Fibroblast of mammary gland (primary cell): Measurements from ENCODE around the gene LDLRAD3.

Experiments
- DNase-seq: peaks from one replicate; pipeline ENCODE4 v3.0.0-alpha.2; 2010; ENCODE audit warnings: low read depth
- H3K4me3 ChIP-seq: 2 replicates; pipeline ENCODE4 v1.5.1; 2011; ENCODE audit warnings: low read depth, mild to moderate bottlenecking, low read length, moderate library complexity; ENCODE audit not compliant: control insufficient read depth
- CTCF ChIP-seq: conservative IDR thresholded peaks from 2 replicates; pipeline ENCODE4 v1.5.1; 2011; ENCODE audit warnings: low read depth, low read length, inconsistent platforms; ENCODE audit not compliant: control insufficient read depth, insufficient read depth

The LDLRAD3 gene

GRCh38 chr11:36062796-36063365 is 119.0 kb downstream of the LDLRAD3 start:
- TF ChIP-seq CTCF, result no peak
- H3K4me3 ChIP-seq, result no peak overlapping the region
- peak; percentile 51 for DNase-seq

GRCh38 chr11:36065436-36065835 is 121.6 kb downstream of the LDLRAD3 start:
- peak; percentile 72 for DNase-seq
- no peak overlapping the region for H3K4me3 ChIP-seq
- TF ChIP-seq CTCF, result no peak

- DNase-seq, result no peak
- no peak for TF ChIP-seq CTCF
- no peak overlapping the region for H3K4me3 ChIP-seq
Observed at GRCh38 chr11:36066891-36067290, 123.0 kb downstream of the LDLRAD3 start.

- no peak for TF ChIP-seq CTCF
- DNase-seq, result no peak
- no peak overlapping the region for H3K4me3 ChIP-seq
Observed at GRCh38 chr11:36069576-36070212, 125.8 kb downstream of the LDLRAD3 start.

GRCh38 chr11:36070213-36070953 is 126.5 kb downstream of the LDLRAD3 start:
- H3K4me3 ChIP-seq, result no peak overlapping the region
- no peak for TF ChIP-seq CTCF
- no peak for DNase-seq

GRCh38 chr11:36070954-36071330 is 127.1 kb downstream of the LDLRAD3 start:
- no peak overlapping the region for H3K4me3 ChIP-seq
- no peak for TF ChIP-seq CTCF
- no peak for DNase-seq
